Thyroid gland (tissue), 4 donors: ENCODE data around the gene FAM209B.

ENCODE experiments used
- POLR2A ChIP-seq, 2 donors: fragments of 450-650 bp; IDR thresholded peaks; one replicate each; pipeline ENCODE4 v1.6.1; 2017; ENCODE audit warnings: antibody characterized with exemption in 2 of 2, mild to moderate bottlenecking in 2 of 2, moderate library complexity in 1 of 2
- TF ChIP-seq, protein P1 (sequence below), 6 experiments: fragments of 200-600 bp in 3 of 6; fragments of 450-650 bp in 3 of 6; sonication (generic) in 3 of 6; IDR thresholded peaks; one replicate each; pipeline ENCODE4 v1.5.1; 2016 to 2019; ENCODE audit warnings: antibody characterized with exemption in 6 of 6, mild to moderate bottlenecking in 2 of 6, inconsistent platforms in 1 of 6, moderate library complexity in 1 of 6

DNA sequence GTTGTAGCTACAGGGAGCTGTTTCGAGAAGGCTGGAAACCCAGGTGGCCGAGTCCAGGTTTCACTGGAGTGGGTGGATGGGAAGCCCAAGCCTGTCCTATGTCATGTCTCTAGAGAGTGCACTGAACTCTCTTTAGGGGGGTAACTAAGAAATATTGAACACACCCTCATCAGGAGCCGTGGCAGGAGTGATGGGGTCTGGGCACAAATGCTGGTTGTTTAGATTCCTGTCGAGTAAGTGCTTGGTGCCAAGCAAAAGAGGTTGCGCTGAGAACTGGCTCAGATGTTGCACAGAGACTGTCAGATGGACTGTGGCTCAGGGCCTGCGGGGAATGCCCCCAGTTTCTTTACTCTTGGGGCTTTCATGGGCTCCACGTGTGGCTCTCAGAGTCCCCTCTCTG is 15.8 kb upstream of the FAM209B start:
- TF ChIP-seq, protein P1, sequence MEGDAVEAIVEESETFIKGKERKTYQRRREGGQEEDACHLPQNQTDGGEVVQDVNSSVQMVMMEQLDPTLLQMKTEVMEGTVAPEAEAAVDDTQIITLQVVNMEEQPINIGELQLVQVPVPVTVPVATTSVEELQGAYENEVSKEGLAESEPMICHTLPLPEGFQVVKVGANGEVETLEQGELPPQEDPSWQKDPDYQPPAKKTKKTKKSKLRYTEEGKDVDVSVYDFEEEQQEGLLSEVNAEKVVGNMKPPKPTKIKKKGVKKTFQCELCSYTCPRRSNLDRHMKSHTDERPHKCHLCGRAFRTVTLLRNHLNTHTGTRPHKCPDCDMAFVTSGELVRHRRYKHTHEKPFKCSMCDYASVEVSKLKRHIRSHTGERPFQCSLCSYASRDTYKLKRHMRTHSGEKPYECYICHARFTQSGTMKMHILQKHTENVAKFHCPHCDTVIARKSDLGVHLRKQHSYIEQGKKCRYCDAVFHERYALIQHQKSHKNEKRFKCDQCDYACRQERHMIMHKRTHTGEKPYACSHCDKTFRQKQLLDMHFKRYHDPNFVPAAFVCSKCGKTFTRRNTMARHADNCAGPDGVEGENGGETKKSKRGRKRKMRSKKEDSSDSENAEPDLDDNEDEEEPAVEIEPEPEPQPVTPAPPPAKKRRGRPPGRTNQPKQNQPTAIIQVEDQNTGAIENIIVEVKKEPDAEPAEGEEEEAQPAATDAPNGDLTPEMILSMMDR (IDR thresholded peaks at IDR 0.05) = no peak
- no peak for TF ChIP-seq POLR2A (IDR thresholded peaks at IDR 0.05)
